SJCRH30 (cell line): ENCODE data around the gene VDAC1. TPM values are rescaled to one million over a fixed set of nuclear protein-coding genes. Genes with fewer than 3 reads are reported as not detected.
A peak's percentile ranks its signal among the peaks of the same experiment; 100 is the strongest.

Experiments
- DNase-seq, 2 experiments: peaks; one replicate each; pipeline ENCODE4 v3.0.0-alpha.2; 2015 to 2020
- H3K27ac ChIP-seq: fragments of 250-450 bp; sonication (Bioruptor Pico); 2 replicates; pipeline ENCODE4 v1.5.1; 2020; ENCODE audit warnings: mild to moderate bottlenecking, moderate library complexity
- H3K27me3 ChIP-seq: fragments of 250-450 bp; sonication (Bioruptor Pico); 2 replicates; pipeline ENCODE4 v1.5.1; 2020; ENCODE audit warnings: mild to moderate bottlenecking, moderate library complexity
- H3K36me3 ChIP-seq: fragments of 250-450 bp; sonication (Bioruptor Pico); 2 replicates; pipeline ENCODE4 v1.5.1; 2020; ENCODE audit warnings: mild to moderate bottlenecking, moderate library complexity
- H3K4me1 ChIP-seq: fragments of 250-450 bp; sonication (Bioruptor Pico); 2 replicates; pipeline ENCODE4 v1.5.1; 2020; ENCODE audit warnings: mild to moderate bottlenecking, moderate library complexity
- H3K4me3 ChIP-seq: fragments of 250-450 bp; sonication (Bioruptor Pico); 2 replicates; pipeline ENCODE4 v1.5.1; 2020; ENCODE audit warnings: mild to moderate bottlenecking, moderate library complexity
- H3K9me3 ChIP-seq: fragments of 250-450 bp; sonication (Bioruptor Pico); replicated peaks from 2 replicates; pipeline ENCODE4 v1.5.1; 2020; ENCODE audit warnings: mild to moderate bottlenecking, moderate library complexity
- total RNA-seq: library from RNA; depleted of rRNA; stranded (reverse); fragments of >200 nt; shearing (Covaris generic); gene quantifications from 2 replicates; pipeline ENCODE4 v1.2.3, GENCODE V29; 2014; rRNA removed

VDAC1 gene
- total RNA-seq, result 324 and 340 TPM in 2 replicates

- Histone ChIP-seq H3K4me1 (peaks cover 16% of the 10 kb centered on the region), H3K4me3 (peak within 1 kb of the TSS; percentile 99), H3K27me3 (no peaks in the 10 kb centered on the region), H3K36me3 (peaks cover 5% of the 10 kb centered on the region), H3K27ac (peak within 1 kb of the TSS; percentile 85), H3K9me3 (no peaks in the 10 kb centered on the region)
- DNase-seq, result peak; percentile 81 to 83
These were observed at the start of gene VDAC1 for GRCh38 chr5:134004626-134005416. TSS of gene VDAC1 (minus strand) at chr5:134004975. CDS start at chr5:133993012, 11,963 bp downstream.

GRCh38 chr5:134053840-134054338 is 49.1 kb upstream of the VDAC1 start:
- peak; percentile 57 to 76 for DNase-seq
- H3K27me3 ChIP-seq, result no peaks in the 10 kb centered on the region
- H3K4me1 ChIP-seq, result peaks cover 9% of the 10 kb centered on the region
- no peaks in the 10 kb centered on the region for H3K9me3 ChIP-seq
- no peaks in the 10 kb centered on the region for H3K36me3 ChIP-seq
- peak overlapping the region; percentile 67 for H3K27ac ChIP-seq
- no peak overlapping the region for H3K4me3 ChIP-seq

- Histone ChIP-seq H3K4me1 (peaks cover 9% of the 10 kb centered on the region), H3K9me3 (no peaks in the 10 kb centered on the region), H3K4me3 (no peak overlapping the region), H3K27ac (peak overlapping the region; percentile 67; the same call in 1 of the 2 replicates), H3K27me3 (no peaks in the 10 kb centered on the region), H3K36me3 (no peaks in the 10 kb centered on the region)
- DNase-seq, result peak in 1 of 2 experiments; percentile 36
These were observed 48.6 kb upstream of the VDAC1 start for GRCh38 chr5:134053314-134053839.

- Histone ChIP-seq H3K27me3 (no peaks in the 10 kb centered on the region), H3K4me1 (peaks cover 9% of the 10 kb centered on the region), H3K27ac (no peak overlapping the region), H3K36me3 (no peaks in the 10 kb centered on the region), H3K4me3 (no peak overlapping the region), H3K9me3 (no peaks in the 10 kb centered on the region)
- no peak for DNase-seq
These were observed 46.5 kb upstream of the VDAC1 start for GRCh38 chr5:134051305-134051704.

GRCh38 chr5:134048864-134049263 is 44.1 kb upstream of the VDAC1 start:
- Histone ChIP-seq H3K4me1 (peaks cover 6% of the 10 kb centered on the region), H3K36me3 (no peaks in the 10 kb centered on the region), H3K27ac (no peak overlapping the region), H3K9me3 (no peaks in the 10 kb centered on the region), H3K4me3 (no peak overlapping the region), H3K27me3 (no peaks in the 10 kb centered on the region)
- DNase-seq, result no peak

GRCh38 chr5:134047687-134048056 is 42.9 kb upstream of the VDAC1 start:
- DNase-seq, result no peak
- no peaks in the 10 kb centered on the region for H3K9me3 ChIP-seq

GRCh38 chr5:134046801-134047686 is 42.3 kb upstream of the VDAC1 start:
- Histone ChIP-seq H3K27ac (no peak overlapping the region), H3K27me3 (no peaks in the 10 kb centered on the region), H3K36me3 (no peaks in the 10 kb centered on the region), H3K4me1 (no peaks in the 10 kb centered on the region), H3K9me3 (no peaks in the 10 kb centered on the region), H3K4me3 (no peak overlapping the region)
- no peak for DNase-seq

More at GRCh38 chr5:134047687-134048056, 42.9 kb upstream of the VDAC1 start:
- H3K27me3 ChIP-seq, result no peaks in the 10 kb centered on the region
- no peak overlapping the region for H3K4me3 ChIP-seq
- no peak overlapping the region for H3K27ac ChIP-seq
- H3K4me1 ChIP-seq, result no peaks in the 10 kb centered on the region
- H3K36me3 ChIP-seq, result no peaks in the 10 kb centered on the region

- no peak overlapping the region for H3K4me3 ChIP-seq
- no peak for DNase-seq
- H3K9me3 ChIP-seq, result no peaks in the 10 kb centered on the region
- H3K27ac ChIP-seq, result no peak overlapping the region
- no peaks in the 10 kb centered on the region for H3K27me3 ChIP-seq
- no peaks in the 10 kb centered on the region for H3K4me1 ChIP-seq
- H3K36me3 ChIP-seq, result no peaks in the 10 kb centered on the region
These were observed 41.6 kb upstream of the VDAC1 start for GRCh38 chr5:134046330-134046729.

- Histone ChIP-seq H3K4me1 (no peaks in the 10 kb centered on the region), H3K4me3 (no peak overlapping the region), H3K36me3 (no peaks in the 10 kb centered on the region), H3K27me3 (no peaks in the 10 kb centered on the region), H3K27ac (no peak overlapping the region), H3K9me3 (no peaks in the 10 kb centered on the region)
- DNase-seq, result no peak
These were observed 39.3 kb upstream of the VDAC1 start for GRCh38 chr5:134043793-134044792.

GRCh38 chr5:134041570-134042411 is 37.0 kb upstream of the VDAC1 start:
- H3K9me3 ChIP-seq, result no peaks in the 10 kb centered on the region
- DNase-seq, result no peak

GRCh38 chr5:134038138-134038537 is 33.4 kb upstream of the VDAC1 start:
- Histone ChIP-seq H3K4me3 (no peak overlapping the region), H3K4me1 (no peaks in the 10 kb centered on the region; the same call in 1 of the 2 replicates), H3K27ac (no peak overlapping the region), H3K27me3 (no peaks in the 10 kb centered on the region), H3K36me3 (no peaks in the 10 kb centered on the region), H3K9me3 (no peaks in the 10 kb centered on the region)
- peak; percentile 30 to 50 for DNase-seq

More at GRCh38 chr5:134041570-134042411, 37.0 kb upstream of the VDAC1 start:
- Histone ChIP-seq H3K4me3 (no peak overlapping the region), H3K4me1 (no peaks in the 10 kb centered on the region; the same call in 1 of the 2 replicates), H3K27ac (no peak overlapping the region), H3K36me3 (no peaks in the 10 kb centered on the region), H3K27me3 (no peaks in the 10 kb centered on the region)

DNA sequence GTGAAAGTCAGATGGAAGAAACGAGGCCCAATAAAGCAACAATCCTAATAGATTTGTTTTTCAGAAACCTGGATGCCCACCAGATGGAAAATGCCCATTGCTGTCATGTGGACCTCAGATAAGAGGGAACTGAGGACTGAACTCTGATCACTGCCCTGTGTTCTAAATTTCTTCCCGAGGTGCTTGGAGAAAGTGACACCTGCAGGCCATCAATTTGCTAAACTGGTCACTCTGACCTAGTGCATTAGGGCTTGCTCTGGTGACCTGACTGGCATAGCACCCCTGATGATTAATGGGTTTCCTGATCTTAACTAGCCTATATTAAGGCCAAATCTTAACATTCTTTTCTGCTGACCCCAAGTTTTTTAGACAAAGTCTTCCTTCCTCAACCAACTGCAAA is 32.4 kb upstream of the VDAC1 start:
- Histone ChIP-seq H3K27me3 (no peaks in the 10 kb centered on the region), H3K4me1 (no peaks in the 10 kb centered on the region; the same call in 1 of the 2 replicates), H3K27ac (no peak overlapping the region), H3K36me3 (no peaks in the 10 kb centered on the region), H3K4me3 (no peak overlapping the region), H3K9me3 (no peaks in the 10 kb centered on the region)
- DNase-seq, result no peak

- Histone ChIP-seq H3K27ac (no peak overlapping the region), H3K4me1 (no peaks in the 10 kb centered on the region; the same call in 1 of the 2 replicates), H3K36me3 (no peaks in the 10 kb centered on the region), H3K27me3 (no peaks in the 10 kb centered on the region), H3K9me3 (no peaks in the 10 kb centered on the region), H3K4me3 (no peak overlapping the region)
- no peak for DNase-seq
These were observed 29.6 kb upstream of the VDAC1 start for GRCh38 chr5:134034326-134034725.
